HG02588 (cell line): ENCODE results near the gene BCL11B.

Experiments used
- ATAC-seq: cut with Tn5 transposase; IDR thresholded peaks from one replicate; pipeline ENCODE4 v1.9.1; 2021; ENCODE audit warnings: mild to moderate bottlenecking, moderate library complexity; ENCODE audit not compliant: unreplicated experiment

Gene BCL11B

GRCh38 chr14:99271951-99272631, at the start of gene BCL11B:
TSS of gene BCL11B (minus strand) at chr14:99272197. CDS start at chr14:99271218, 979 bp downstream.
- ATAC-seq: peak; percentile 65

- no peak for ATAC-seq
Measured at GRCh38 chr14:99321236-99321925, 49.4 kb upstream of the BCL11B start.

GRCh38 chr14:99320621-99321235, 48.7 kb upstream of the BCL11B start:
- no peak for ATAC-seq

GRCh38 chr14:99320105-99320572, 48.1 kb upstream of the BCL11B start:
- no peak for ATAC-seq

- ATAC-seq: no peak
Measured at GRCh38 chr14:99318959-99319295, 46.9 kb upstream of the BCL11B start.

- ATAC-seq: no peak
Measured at GRCh38 chr14:99318091-99318958, 46.3 kb upstream of the BCL11B start.

- no peak for ATAC-seq
Measured at GRCh38 chr14:99317231-99318090, 45.5 kb upstream of the BCL11B start.

- ATAC-seq: no peak
Measured at GRCh38 chr14:99316281-99317163, 44.5 kb upstream of the BCL11B start.

GRCh38 chr14:99315197-99315596, 43.2 kb upstream of the BCL11B start:
- no peak for ATAC-seq

GRCh38 chr14:99314623-99315022, 42.6 kb upstream of the BCL11B start:
- ATAC-seq: no peak

GRCh38 chr14:99313234-99313633, 41.2 kb upstream of the BCL11B start:
- ATAC-seq: no peak

- no peak for ATAC-seq
Measured at GRCh38 chr14:99312106-99312505, 40.1 kb upstream of the BCL11B start.

- ATAC-seq: no peak
Measured at GRCh38 chr14:99309220-99309766, 37.3 kb upstream of the BCL11B start.

- ATAC-seq: no peak
Measured at GRCh38 chr14:99304208-99304607, 32.2 kb upstream of the BCL11B start.

- ATAC-seq: no peak
Measured at GRCh38 chr14:99300190-99300589, 28.2 kb upstream of the BCL11B start.

GRCh38 chr14:99296517-99296916, 24.5 kb upstream of the BCL11B start:
- no peak for ATAC-seq

- ATAC-seq: no peak
Measured at GRCh38 chr14:99289394-99290189, 17.6 kb upstream of the BCL11B start.

- ATAC-seq: no peak
Measured at GRCh38 chr14:99288948-99289347, 17.0 kb upstream of the BCL11B start.
